ENCODE results near the gene KLK5. TPM values are rescaled to one million over a fixed set of nuclear protein-coding genes. Genes with fewer than 3 reads are reported as not detected.

KLK5 gene
- total RNA-seq, 1 donor from 2014 or later, result not detected

GRCh38 chr19:50931023-50931422 is 21.8 kb downstream of the KLK5 start:
- Histone ChIP-seq H3K9me3 (ENCODE audit: low read depth) (no peaks in the 10 kb centered on the region), H3F3A (ENCODE audit: low read depth) (peaks cover 5% of the 10 kb centered on the region), H3K9ac (no peak overlapping the region), H3K79me2 (ENCODE audit: low read depth) (no peaks in the 10 kb centered on the region), H3K4me2 (no peak overlapping the region), H2AFZ (replicated peaks) (no peak overlapping the region), H4K20me1 (ENCODE audit: low read depth) (no peaks in the 10 kb centered on the region), H3K4me1 (no peaks in the 10 kb centered on the region), H3K27me3 (peaks cover 24% of the 10 kb centered on the region), H3K27ac (no peak overlapping the region), H3K36me3 (no peaks in the 10 kb centered on the region), H3K4me3 (no peak overlapping the region)
- peaks cover 4% of the 10 kb centered on the region for H3K4me1 Mint-ChIP-seq
- H3K36me3 Mint-ChIP-seq, result no peaks in the 10 kb centered on the region
- H3K27me3 Mint-ChIP-seq (ENCODE audit: insufficient read depth, low read depth), result peaks cover 12% of the 10 kb centered on the region
- H3K27ac Mint-ChIP-seq, result no peak overlapping the region
- no peak for DNase-seq (ENCODE audit: low spot score)
- no peak overlapping the region for H3K4me3 Mint-ChIP-seq
- peaks cover 2% of the 10 kb centered on the region for H3K9me3 Mint-ChIP-seq
- TF ChIP-seq EZH2phosphoT487 (IDR thresholded peaks at IDR 0.05) (no peak), EZH2 (IDR thresholded peaks at IDR 0.05) (no peak), CTCF (IDR thresholded peaks at IDR 0.05) (no peak)

- Histone ChIP-seq H3K4me3 (no peak overlapping the region), H3K9me3 (ENCODE audit: low read depth) (no peaks in the 10 kb centered on the region), H3K4me2 (no peak overlapping the region), H3K27ac (no peak overlapping the region), H3K36me3 (no peaks in the 10 kb centered on the region), H3K27me3 (peaks cover 43% of the 10 kb centered on the region), H3K79me2 (ENCODE audit: low read depth) (no peaks in the 10 kb centered on the region), H4K20me1 (ENCODE audit: low read depth) (no peaks in the 10 kb centered on the region), H2AFZ (replicated peaks) (no peak overlapping the region), H3K9ac (no peak overlapping the region), H3F3A (ENCODE audit: low read depth) (peaks cover 5% of the 10 kb centered on the region), H3K4me1 (no peaks in the 10 kb centered on the region)
- Mint-ChIP-seq H3K27ac (no peak overlapping the region), H3K4me3 (no peak overlapping the region), H3K9me3 (peaks cover 2% of the 10 kb centered on the region), H3K27me3 (ENCODE audit: insufficient read depth, low read depth) (peaks cover 10% of the 10 kb centered on the region), H3K36me3 (no peaks in the 10 kb centered on the region), H3K4me1 (peaks cover 4% of the 10 kb centered on the region)
- TF ChIP-seq EZH2phosphoT487 (IDR thresholded peaks at IDR 0.05) (no peak), CTCF (IDR thresholded peaks at IDR 0.05) (no peak), EZH2 (IDR thresholded peaks at IDR 0.05) (no peak)
- DNase-seq (ENCODE audit: low spot score), result no peak
Observed at GRCh38 chr19:50928831-50929230, 24.0 kb downstream of the KLK5 start.

GRCh38 chr19:50926144-50926543 is 26.7 kb downstream of the KLK5 start:
- no peak overlapping the region for H2AFZ ChIP-seq (replicated peaks)
- no peak overlapping the region for H3K4me2 ChIP-seq
- peaks cover 62% of the 10 kb centered on the region for H3K27me3 ChIP-seq
- no peak for DNase-seq (ENCODE audit: low spot score)
- H3K27ac Mint-ChIP-seq, result no peak overlapping the region
- peaks cover 10% of the 10 kb centered on the region for H3K27me3 Mint-ChIP-seq (ENCODE audit: insufficient read depth, low read depth)
- no peaks in the 10 kb centered on the region for H3K36me3 ChIP-seq
- no peak overlapping the region for H3K9ac ChIP-seq
- no peak overlapping the region for H3K27ac ChIP-seq
- no peak overlapping the region for H3K4me3 ChIP-seq
- no peaks in the 10 kb centered on the region for H3K9me3 ChIP-seq (ENCODE audit: low read depth)
- H3F3A ChIP-seq (ENCODE audit: low read depth), result peaks cover 5% of the 10 kb centered on the region
- peaks cover 2% of the 10 kb centered on the region for H3K9me3 Mint-ChIP-seq
- H3K4me3 Mint-ChIP-seq, result no peak overlapping the region
- no peaks in the 10 kb centered on the region for H3K79me2 ChIP-seq (ENCODE audit: low read depth)
- H4K20me1 ChIP-seq (ENCODE audit: low read depth), result no peaks in the 10 kb centered on the region
- peaks cover 12% of the 10 kb centered on the region for H3K4me1 Mint-ChIP-seq
- TF ChIP-seq EZH2 (IDR thresholded peaks at IDR 0.05) (no peak), CTCF (IDR thresholded peaks at IDR 0.05) (no peak), EZH2phosphoT487 (IDR thresholded peaks at IDR 0.05) (no peak)
- H3K4me1 ChIP-seq, result no peaks in the 10 kb centered on the region
- no peaks in the 10 kb centered on the region for H3K36me3 Mint-ChIP-seq
